Transverse colon (tissue), 4 donors: ENCODE results near the gene TCERG1L. TPM values are rescaled to one million over a fixed set of nuclear protein-coding genes. Genes with fewer than 3 reads are reported as not detected.

Experiments
- DNase-seq: peaks from one replicate; pipeline ENCODE4 v3.0.0-alpha.2; 2019
- H3K27ac ChIP-seq, 4 donors: fragments of 200-600 bp; sonication (generic); 2 replicates each; pipeline ENCODE4 v1.5.1; 2016 to 2018; ENCODE audit warnings: inconsistent platforms in 4 of 4
- H3K27me3 ChIP-seq: fragments of 200-600 bp; sonication (generic); 2 replicates; pipeline ENCODE4 v1.5.1; 2017; ENCODE audit warnings: inconsistent platforms
- H3K36me3 ChIP-seq, 4 donors: fragments of 200-600 bp; sonication (generic); 2 replicates each; pipeline ENCODE4 v1.5.1; 2017 to 2019; ENCODE audit warnings: inconsistent platforms in 4 of 4
- H3K4me1 ChIP-seq, 4 donors: fragments of 200-600 bp; sonication (generic); 2 replicates each; pipeline ENCODE4 v1.5.1; 2017 to 2020; ENCODE audit warnings: inconsistent platforms in 4 of 4
- H3K4me3 ChIP-seq, 4 donors: fragments of 200-600 bp; sonication (generic); 1 replicate in 1 of 4; 2 replicates in 3 of 4; pipeline versions ENCODE4 v1.5.1 to v1.6.1; 2017 to 2019; ENCODE audit warnings: inconsistent platforms in 4 of 4
- H3K9me3 ChIP-seq, 2 donors: fragments of 200-600 bp; sonication (generic); 2 replicates each; pipeline ENCODE4 v1.5.1; 2017 to 2019; ENCODE audit warnings: inconsistent platforms in 2 of 2
- CTCF ChIP-seq, 5 experiments: fragments of 200-600 bp in 3 of 5; fragments of 450-650 bp in 2 of 5; sonication (generic) in 3 of 5; IDR thresholded peaks; 1 replicate in 2 of 5; 2 replicates in 3 of 5; pipeline ENCODE4 v1.5.1; 2016 to 2017; ENCODE audit warnings: antibody characterized with exemption in 5 of 5, inconsistent platforms in 3 of 5, mild to moderate bottlenecking in 2 of 5, moderate library complexity in 1 of 5
- EP300 ChIP-seq: sonication (generic); formaldehyde crosslinking; IDR thresholded peaks from one replicate; pipeline ENCODE4 v1.6.1; 2017; ENCODE audit warnings: antibody characterized with exemption, low read depth
- POLR2A ChIP-seq: fragments of 450-650 bp; IDR thresholded peaks from one replicate; pipeline ENCODE4 v1.6.1; 2016; ENCODE audit warnings: antibody characterized with exemption, mild to moderate bottlenecking, moderate library complexity
- POLR2AphosphoS5 ChIP-seq, 3 donors: sonication (generic); formaldehyde crosslinking; IDR thresholded peaks; one replicate each; pipeline ENCODE4 v1.6.1; 2016; ENCODE audit warnings: antibody characterized with exemption in 3 of 3
- WGBS, 2 donors: methylation state at CpG; one replicate each; pipeline ENCODE4 v1.1.5; 2018; ENCODE audit warnings: low coverage in 1 of 2; 5-methylcytosine and 5-hydroxymethylcytosine counted together
- in situ Hi-C, 4 donors: fragments of 200-750 bp; cut with MboI; loops; one replicate each; pipeline versions ENCODE4 v1.15.0 to v1.15.1; 2017; ENCODE audit warnings: low sequenced_read_pairs in 3 of 4, low pct_ligation_motif_present in 1 of 4, low pct_unique_long_range_greater_than_20kb in 1 of 4
- intact Hi-C: fragments of 100-400 bp; cut with DNase I; formaldehyde crosslinking; loops from one replicate; pipeline ENCODE4 v1.15.1; 2023; ENCODE audit warnings: low total_unique reads
- total RNA-seq, 4 donors: library from RNA; depleted of rRNA; stranded (reverse); fragments of >200 nt; gene quantifications; one replicate each; pipeline ENCODE4 v1.1.0, GENCODE V29; 2016

Gene TCERG1L
- total RNA-seq, 4 donors from 2014 or later: 0.16 TPM; not detected in 3

GRCh38 chr10:131115321-131115720, 196.2 kb downstream of the TCERG1L start:
- in situ Hi-C loops: no loop called here
- WGBS, 2 donors: 93 to 94% methylated on average over 13 to 14 of the region's 14 CpGs
- Histone ChIP-seq H3K36me3 (no peaks in the 10 kb centered on the region), H3K9me3 (no peaks in the 10 kb centered on the region), H3K4me3 (no peak overlapping the region), H3K27ac (no peak overlapping the region), H3K4me1 (no peaks in the 10 kb centered on the region), H3K27me3 (no peaks in the 10 kb centered on the region)
- TF ChIP-seq POLR2AphosphoS5 (IDR thresholded peaks at IDR 0.05) (no peak), CTCF (IDR thresholded peaks at IDR 0.05) (no peak), POLR2A (no peak), EP300 (no peak)
- no peak for DNase-seq
- intact Hi-C loops: no loop called here

GRCh38 chr10:131114846-131115245, 196.7 kb downstream of the TCERG1L start:
- intact Hi-C loops (no loop called here), in situ Hi-C loops (no loop called here)
- DNase-seq: no peak
- Histone ChIP-seq H3K4me3 (no peak overlapping the region), H3K27ac (no peak overlapping the region), H3K4me1 (no peaks in the 10 kb centered on the region), H3K36me3 (no peaks in the 10 kb centered on the region), H3K27me3 (no peaks in the 10 kb centered on the region), H3K9me3 (no peaks in the 10 kb centered on the region)
- WGBS, 2 donors: 83 to 84% methylated on average over 4 to 14 of the region's 15 CpGs
- TF ChIP-seq EP300 (no peak), CTCF (IDR thresholded peaks at IDR 0.05) (no peak), POLR2A (no peak), POLR2AphosphoS5 (IDR thresholded peaks at IDR 0.05) (no peak)

- Histone ChIP-seq H3K27me3 (no peaks in the 10 kb centered on the region), H3K9me3 (no peaks in the 10 kb centered on the region), H3K4me3 (no peak overlapping the region), H3K36me3 (no peaks in the 10 kb centered on the region), H3K27ac (no peak overlapping the region), H3K4me1 (no peaks in the 10 kb centered on the region)
- no peak for TF ChIP-seq POLR2AphosphoS5 (IDR thresholded peaks at IDR 0.05)
- TF ChIP-seq EP300: no peak
- no peak for TF ChIP-seq CTCF (IDR thresholded peaks at IDR 0.05)
- no peak for TF ChIP-seq POLR2A
- intact Hi-C loops (no loop called here), in situ Hi-C loops (no loop called here)
- WGBS, 2 donors: 69 to 83% methylated on average over 2 to 6 of the region's 6 CpGs
- no peak for DNase-seq
Observed at GRCh38 chr10:131113709-131114291, 197.7 kb downstream of the TCERG1L start.

- Histone ChIP-seq H3K27ac (no peak overlapping the region), H3K4me3 (no peak overlapping the region), H3K27me3 (no peaks in the 10 kb centered on the region), H3K9me3 (no peaks in the 10 kb centered on the region), H3K4me1 (no peaks in the 10 kb centered on the region), H3K36me3 (no peaks in the 10 kb centered on the region)
- no peak for DNase-seq
- intact Hi-C loops: no loop called here
- WGBS, 2 donors: 87 to 90% methylated on average over 4 to 9 of the region's 9 CpGs
- TF ChIP-seq POLR2AphosphoS5 (IDR thresholded peaks at IDR 0.05) (no peak), EP300 (no peak), POLR2A (no peak), CTCF (IDR thresholded peaks at IDR 0.05) (no peak)
- in situ Hi-C loops: no loop called here
Observed at GRCh38 chr10:131113165-131113564, 198.4 kb downstream of the TCERG1L start.
